T-helper 1 cell (primary cell): ENCODE results near the gene C7orf57.
"Not testable (repeated sequence)": the region's sequence is repeated elsewhere in the genome, so short reads cannot be mapped to it uniquely, and the experiment has no call there.

Source experiments
- DNase-seq, 5 donors: peaks; one replicate each; pipeline ENCODE4 v3.0.0-alpha.2; 2012 to 2020

C7orf57 gene

DNA sequence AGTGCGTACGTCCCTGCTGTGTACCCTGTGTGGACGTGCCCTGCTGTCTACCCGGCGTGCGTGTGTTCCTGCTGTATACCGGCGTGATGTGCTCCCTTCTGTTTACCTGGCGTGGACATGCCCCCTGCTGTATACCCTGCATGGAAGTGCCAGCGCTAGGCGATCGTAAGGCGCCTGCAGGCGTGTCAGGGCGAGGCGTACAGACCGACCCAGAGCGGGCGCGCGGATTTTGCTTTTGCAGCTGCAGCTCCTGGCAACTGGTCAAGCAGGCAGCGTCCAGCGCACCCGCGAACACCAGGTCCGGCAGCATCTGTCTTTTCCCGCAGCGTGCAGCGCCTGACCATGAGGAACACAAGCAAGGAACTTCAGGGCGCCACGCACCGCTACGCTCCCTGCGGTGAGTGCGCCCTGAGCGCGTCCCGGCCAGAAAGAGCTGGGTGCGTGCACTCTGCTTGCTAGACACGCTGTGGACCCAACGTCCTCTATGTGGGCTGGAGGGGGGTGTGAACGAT, 680 bp downstream of the C7orf57 start:
- DNase-seq: no peak

DNA sequence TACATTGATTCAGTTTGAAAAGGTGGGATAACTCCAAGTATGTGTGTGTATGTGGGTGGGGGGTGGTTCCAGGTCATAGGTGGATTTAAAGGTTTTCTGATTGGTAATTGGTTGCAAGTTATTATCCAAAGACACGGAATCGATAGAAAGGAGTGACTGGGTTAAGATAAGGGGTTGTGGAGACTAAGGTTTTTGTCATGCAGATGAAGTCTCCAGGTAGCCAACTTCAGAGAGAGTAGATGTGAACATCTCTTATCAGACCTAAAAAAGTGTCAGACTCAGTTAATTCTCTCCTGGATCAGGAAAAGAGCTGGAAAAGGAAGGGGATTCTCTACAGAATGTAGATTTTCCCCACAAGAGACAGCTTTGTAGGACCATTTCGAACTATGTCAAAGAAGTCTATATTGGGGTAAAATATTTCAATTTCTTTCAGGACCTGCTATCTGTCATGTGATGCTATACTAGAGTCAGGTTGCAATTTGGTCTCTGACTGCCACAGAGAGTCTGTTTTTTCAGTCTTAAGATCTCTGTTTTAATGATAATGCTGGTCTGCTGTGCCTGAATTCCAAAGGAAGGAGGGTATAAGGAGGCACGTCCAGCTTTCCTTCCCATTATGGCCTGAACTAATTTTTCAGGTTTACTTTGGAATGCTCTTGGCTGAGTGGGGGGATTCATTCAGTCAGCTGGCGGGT, 3.6 kb downstream of the C7orf57 start:
- DNase-seq: no peak

DNA sequence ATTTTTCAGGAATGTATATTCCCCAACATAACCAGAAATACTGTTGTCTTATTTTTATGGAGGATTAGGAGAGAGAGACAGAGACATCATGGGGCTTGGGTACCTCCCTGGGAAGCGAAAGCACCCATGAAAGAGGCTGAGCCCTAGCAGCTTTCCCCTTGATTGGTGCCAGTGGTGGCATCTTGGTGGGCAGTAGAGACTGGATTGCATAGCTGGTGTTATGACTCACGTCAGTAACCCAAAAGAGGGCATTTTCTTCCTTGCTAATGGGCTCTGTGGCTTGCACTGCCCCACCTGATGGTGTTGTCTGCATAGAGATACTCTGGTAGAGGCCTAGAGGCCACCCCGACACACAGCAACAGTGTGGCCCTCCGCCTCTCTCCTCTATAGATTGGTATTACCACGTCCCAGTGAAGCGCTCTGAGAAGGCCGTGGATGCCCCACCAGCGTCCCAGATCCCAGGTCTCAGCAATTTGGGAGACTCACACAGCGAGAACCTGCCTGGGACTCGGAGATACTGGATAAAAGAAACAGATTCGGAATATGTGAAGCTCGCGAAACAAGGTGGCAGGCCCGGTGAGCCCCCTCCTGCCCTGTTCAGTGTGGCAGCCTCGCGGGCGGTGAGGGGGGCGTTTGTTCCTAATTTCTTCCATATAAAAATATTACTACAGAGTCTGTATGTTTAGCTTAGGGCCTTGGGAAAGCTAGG, 5.8 kb downstream of the C7orf57 start:
- DNase-seq: no peak

DNA sequence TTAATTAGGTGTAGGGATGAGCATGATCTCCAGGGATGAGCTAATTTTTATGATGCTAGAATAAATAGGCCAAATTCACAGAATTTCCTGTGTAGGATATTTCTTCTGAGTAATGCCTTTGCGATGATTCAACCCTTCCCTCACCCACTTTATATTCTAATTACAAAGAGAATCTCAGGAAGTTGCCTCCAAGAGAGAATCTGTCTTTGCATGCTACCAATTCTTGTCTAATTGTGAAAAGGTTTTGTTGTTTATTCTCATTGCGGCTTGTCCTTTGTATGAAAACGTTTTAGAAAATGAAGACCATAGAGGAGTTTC, 6.3 kb downstream of the C7orf57 start:
- DNase-seq: no peak

DNA sequence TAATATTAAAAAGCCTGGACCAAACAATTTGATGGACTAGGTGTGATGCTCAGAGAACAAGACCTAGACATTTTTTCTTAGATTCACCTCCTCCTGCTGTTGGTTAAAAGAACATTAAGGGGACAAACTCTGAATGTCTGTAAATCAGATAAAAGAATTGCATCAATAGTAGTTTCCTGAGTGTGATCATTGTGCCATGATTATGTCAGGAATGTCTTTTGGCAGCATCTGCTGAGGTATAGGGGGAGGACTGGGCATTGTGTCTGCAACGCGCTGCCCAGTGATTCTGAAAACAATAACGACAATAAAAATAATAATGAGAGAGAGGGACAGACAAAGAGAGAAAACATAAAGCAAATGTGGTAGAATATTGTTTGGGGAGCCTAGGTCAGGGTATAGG, 6.9 kb downstream of the C7orf57 start:
- no peak for DNase-seq

DNA sequence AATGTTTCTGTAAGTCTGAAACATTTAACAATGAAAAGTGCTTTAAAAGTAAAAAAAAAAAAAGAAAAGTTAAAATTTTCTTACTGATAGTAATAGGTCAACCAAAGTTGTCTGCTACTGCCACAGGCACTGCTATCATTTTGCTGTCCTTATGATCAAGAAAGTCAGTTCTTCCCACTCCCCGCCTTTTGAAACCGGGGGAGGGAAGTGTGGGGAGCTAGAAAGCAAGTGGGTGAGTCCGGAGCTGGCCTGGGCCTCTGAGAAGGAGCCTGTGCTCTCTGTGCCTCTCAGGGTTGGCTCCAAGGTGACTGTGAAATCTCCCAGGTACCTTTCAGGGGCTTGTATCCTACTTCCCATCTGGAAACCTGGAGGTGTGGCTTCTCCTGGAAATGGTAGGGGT, 7.3 kb downstream of the C7orf57 start:
- DNase-seq: no peak

DNA sequence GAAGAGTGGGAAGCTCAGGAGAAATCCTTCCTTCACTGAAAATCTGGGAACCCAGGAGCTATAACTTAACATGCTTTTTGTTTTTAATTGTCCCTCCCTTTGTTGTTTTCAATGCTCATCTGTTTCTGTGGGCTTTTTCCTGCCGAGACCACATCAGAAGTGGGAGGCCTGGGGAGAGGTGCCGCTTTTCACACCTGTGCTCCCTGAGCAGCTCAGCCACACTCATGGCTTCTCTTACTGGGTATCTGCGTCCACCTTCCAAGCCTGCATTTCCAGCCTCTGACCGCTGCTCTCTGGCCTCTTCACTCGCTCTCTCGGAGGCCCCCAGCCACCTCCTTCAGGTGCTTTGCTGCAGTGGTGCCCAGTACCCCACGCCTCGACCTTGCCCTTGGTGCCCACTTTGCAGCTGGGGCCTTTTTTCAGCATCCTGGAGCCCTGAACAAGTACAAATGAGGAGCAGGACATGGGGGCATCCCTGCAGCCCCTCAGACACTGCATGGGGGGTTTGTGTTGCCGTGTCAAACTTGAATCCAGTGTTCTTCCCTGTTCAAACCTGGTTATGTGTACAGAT, 9.9 kb downstream of the C7orf57 start:
- DNase-seq: no peak

DNA sequence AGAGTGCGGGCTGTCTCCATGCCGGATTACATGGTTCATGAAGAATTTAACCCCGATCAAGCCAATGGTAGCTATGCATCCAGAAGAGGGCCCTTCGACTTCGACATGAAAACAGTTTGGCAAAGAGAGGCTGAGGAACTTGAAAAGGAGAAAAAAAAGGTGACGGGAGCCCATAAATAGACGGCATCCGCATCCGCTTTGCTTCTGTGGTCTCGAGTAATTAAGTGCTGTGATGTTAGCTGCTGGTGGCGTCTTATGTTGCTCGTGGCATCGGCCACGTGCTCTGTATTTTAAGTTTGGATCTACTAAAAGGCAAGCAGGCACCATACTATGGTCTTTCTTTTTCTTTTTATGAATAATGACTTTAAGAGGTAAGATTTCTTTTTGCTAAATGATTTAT, 11.1 kb downstream of the C7orf57 start:
- DNase-seq: peak in 1 of 5 donors; percentile 28

DNA sequence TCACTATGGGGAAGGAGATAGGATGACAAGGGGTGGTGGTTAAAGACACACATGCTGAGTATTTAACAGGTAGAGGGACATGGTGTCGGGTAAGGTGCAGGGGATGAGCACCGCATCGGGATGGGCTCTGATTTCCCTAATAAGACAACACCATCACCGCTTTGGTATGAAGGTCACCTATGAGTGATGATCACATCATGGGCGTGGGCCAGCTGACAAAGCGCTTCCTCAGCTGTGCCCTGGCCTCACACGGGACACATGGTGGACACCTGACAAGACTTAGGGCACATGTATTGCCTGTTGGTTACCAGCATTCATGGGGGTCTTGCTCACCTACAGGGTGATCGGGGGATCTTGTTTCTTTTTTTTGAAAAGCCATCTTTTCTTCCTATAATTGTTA, 12.8 kb downstream of the C7orf57 start:
- no peak for DNase-seq

DNA sequence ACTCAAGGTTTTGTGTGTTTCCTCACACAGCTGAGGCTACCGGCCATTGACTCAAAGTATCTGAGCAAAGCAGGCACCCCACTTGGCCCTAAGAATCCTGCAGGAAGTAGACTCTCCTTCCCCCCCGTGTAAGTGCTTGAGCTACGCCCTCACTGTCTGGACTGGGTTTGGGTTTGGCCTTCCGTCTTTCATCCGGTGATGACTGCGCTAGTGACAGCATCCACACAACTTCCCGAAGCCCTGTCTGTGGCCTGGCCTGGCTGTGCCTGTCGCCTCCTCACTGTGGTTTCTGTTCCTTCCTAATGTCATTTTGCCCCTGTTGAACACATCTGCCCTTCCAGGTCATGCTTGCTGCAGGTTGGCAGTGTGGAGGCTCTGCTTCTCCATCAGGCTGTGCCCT, 14.5 kb downstream of the C7orf57 start:
- DNase-seq: no peak

DNA sequence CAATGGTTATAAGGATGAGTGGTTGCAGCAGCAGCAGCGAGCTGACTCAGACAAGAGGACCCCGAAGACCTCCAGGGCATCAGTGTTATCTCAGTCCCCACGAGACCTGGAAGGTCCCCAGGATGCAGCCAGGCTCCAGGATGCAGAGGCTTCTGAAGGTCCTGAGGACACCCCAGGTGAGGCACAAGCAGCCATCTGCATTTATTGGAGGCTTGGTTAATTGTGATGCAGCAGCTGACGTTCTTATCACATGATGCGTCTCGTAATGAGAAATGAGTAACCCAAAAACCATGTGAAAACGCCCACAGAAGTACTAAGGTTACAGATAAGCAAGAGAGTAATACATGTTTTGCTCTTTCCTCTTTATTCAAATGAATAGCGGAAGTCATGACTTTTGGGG, 17.4 kb downstream of the C7orf57 start:
- peak in 1 of 5 donors; percentile 11 for DNase-seq

DNA sequence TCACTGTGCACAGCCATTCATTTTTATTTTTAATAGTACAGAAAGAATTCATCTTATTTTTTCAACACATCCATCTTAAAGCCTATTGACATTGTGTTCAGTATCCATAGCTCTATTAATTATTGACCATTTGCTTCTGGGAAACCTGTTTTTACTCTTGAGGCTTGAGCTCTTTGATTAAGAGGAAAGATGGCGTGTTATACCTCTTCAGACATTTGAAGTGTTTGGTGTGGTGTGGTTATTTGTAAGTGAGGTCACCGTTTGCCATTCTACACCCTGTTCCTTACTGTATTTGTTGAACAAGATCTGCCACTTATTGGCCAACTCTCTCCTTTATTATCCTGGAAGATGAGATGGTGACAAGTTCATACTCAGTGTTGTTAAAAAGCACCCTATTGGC, 18.4 kb downstream of the C7orf57 start:
- DNase-seq: no peak

DNA sequence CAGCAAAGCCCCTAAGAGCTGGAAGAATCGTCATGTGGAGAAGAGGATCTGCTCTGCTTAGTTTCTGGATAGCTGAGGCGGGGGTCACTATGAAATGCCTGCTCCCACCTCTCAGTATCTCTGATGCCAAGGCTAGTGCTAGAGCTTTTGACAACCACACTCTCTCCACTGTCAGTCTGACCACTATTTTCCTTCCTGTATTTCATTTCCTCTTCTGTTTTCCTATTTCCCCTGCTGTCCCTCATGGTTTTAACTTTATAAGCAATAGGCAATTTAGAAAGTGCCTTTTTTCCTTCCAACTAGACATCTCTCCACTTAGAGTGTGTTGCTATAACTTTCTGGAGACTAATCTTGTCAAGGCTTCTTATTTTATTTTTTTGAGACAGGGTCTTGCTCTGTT, 23.6 kb downstream of the C7orf57 start:
- DNase-seq: no peak

DNA sequence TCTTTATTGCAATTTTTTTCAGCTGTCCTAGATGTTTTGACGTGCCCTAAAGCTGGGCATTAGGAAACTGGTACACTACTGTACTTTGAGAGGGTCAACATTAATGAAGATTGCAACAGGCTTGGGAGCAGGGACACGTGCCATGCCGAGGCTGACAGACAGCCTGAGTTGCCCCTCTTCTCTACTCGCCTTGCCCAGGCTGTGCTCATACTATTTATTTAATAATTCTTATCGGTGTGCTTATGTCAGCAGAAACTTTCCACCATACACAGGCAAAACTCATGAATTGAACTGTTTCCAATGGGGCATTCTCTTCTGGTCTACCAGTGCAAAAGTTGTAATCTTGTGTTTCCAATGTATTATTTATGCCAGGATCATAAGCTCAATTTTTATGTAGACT, 24.4 kb downstream of the C7orf57 start:
- DNase-seq: no peak

DNA sequence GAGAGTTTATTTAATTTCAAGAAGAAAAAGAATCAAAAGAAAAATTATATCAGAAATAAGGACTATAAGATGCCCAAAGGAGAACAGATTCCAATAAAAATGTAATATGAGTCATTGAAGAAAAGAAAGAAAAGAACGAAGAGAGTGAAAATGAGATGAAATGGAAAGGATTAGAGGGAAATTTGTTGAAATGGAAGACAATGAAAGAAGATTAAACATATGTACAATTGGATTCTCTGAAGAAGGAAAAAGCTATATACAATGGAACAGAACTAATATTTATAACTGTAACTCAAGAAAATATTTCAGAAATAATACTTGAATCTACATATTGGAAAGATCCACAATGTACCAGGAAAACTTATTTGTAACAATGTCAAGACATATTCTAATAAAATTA, 28.6 kb downstream of the C7orf57 start:
- no peak for DNase-seq

DNA sequence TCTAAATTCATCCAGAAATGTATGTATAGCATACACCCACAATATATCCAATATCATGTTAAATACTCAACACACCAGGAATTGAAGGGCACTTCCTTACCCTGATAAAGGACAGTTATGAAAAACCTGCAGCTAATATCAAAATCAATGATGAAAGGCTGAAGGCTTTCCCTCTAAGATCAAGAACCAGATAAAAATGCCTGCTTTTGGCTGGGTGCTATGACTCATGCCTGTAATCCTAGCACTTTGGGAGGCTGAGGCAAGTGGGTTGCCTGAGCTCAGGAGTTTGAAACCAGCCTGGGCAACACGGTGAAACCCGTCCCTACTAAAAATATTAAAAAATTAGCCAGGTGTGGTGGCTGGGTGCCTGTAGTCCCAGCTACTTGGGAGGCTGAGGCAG, 32.1 kb downstream of the C7orf57 start:
- DNase-seq: no peak

DNA sequence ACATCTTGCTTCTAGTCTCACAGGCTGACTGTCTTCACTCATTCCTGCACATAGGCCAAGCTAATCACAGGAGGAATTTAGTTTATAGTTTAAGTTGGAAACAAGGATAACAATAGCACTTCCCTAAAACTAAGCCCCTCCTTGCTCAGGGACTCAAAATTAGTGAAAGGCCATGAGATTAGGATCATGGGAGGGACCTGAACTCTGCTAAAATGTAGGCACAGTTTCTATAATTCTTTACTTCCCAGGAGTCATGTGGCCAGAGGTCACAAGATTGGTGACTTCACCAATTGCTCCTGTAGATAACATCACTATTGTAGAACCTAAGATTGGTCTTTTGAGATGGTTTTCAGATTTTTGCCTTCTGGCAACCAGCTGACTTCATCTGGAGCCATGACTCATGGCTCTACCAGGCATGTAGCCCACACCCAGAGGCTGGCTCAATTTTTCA, 38.9 kb downstream of the C7orf57 start:
- no peak for DNase-seq

DNA sequence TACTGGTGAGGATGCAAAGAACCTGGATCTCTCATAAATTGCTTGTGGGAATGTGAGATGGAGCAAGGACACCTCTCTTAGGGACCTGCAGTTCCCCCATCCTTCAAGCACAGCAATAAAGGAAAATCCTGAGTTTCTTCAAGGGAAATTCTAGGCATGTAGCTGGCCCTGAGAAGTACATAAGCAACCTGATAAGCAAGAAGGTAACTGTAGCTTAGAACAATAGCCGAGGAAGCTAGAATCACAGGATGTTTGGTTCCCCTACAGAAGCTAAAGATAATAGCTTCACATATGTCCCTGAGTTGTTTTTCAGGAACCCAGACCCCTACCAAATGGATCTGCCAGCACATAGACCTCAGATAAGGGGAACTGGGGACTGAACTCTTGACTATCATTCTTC, 42.1 kb downstream of the C7orf57 start:
- no peak for DNase-seq

DNA sequence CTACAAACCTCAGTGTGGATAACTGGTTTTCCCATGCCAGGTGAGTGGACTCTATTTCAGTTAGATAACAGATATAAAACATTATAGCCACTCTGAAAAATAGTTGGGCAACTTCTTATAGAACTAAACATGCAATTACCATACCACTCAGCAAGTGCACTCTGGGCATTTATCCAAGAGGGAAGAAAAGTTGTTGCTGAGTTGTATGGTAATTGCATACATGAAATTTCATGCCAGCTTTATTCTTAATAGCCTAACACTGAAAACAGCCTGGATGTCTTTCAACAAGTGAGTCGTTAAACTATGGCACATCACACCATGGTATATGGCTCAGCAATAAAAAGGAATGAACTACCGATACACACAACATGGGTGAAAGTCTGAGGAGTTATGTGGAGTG, 43.1 kb downstream of the C7orf57 start:
- no peak for DNase-seq

DNA sequence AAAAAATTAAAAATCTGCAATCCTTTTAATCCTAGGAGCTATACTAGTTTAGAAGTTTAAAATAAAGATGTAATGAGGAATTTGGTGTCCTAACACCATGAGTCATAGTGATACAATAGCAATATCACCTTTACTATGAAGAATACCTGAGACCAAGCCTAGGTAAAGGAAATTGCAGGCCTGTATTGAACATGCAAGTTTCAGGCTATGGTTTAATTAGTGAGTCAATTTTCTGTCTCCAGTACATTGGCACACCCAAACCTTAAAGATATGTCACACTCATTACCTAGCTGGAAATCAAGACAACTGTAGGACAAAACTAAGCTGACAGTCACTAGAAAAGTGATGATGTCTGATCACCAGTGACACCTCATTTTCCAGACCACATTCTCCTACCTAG, 47.0 kb downstream of the C7orf57 start:
- not testable (repeated sequence) for DNase-seq

DNA sequence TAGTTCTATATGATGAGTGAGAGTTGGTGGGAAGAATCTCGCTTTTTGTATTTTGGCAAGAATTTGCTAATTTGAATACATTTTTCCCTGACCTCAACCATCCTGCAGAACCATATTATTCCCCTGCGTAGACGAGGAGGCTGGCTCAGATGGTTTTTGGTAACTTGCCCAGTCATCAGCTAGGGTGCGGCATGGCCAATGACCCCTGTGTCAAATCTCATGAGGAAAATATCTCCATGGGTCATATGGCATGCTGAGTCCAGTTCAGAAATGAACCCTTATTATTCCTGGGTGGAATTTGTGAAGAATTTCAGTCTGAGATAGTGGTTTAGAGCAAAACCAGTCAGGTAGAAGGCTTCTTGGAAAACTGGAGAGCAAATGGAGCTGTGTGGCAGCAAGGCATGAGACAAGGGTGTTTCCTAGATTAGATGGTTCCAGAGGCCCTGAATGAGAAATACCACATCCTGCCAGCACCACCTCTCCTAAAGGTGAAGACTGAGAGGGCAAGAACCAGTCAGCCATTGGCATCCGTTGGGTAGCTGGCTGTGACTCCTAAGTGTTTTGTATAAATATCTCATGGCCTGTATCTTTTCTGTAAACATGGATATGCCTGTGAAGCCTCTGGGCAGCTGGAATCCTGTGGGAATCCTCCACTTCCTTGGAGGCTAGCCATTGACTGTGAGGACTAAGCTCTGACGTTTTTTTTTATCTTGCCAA, 47.9 kb downstream of the C7orf57 start:
- DNase-seq: peak in 1 of 5 donors; percentile 68

DNA sequence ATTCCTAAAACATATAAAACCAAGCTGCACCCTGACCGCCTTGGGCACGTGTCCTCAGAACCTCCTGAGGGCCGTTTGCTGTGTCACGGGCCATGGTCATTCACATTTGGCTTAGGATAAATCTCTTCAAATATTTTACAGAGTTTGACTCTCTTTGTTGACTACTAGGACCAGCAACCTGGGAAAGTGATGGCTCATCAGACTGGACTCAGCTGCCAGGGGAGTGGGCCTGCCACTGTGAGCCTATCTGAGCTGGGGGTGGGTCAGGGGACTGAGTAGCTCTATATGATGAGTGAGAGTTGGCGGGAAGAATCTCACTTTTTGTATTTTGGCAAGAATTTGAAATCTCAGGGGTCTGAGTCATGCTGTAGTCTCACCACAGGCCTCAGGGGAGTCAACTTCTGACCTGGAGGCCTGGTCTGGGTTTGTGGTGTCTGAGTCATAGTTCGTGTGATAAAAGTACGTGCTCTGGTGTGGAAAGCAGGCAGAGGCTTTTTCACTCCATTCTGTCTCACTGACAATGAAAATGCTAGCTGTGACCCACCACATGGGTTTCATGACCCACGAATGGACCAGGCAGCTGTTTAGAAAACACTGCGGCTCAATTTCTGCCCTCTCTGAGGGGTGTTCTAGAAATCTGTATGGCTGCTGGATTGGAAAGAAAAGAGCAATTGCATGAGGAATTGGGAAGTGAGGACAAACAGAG, 49.5 kb downstream of the C7orf57 start:
- DNase-seq: peak in 3 of 5 donors; percentile 46 to 88 (median 57)

DNA sequence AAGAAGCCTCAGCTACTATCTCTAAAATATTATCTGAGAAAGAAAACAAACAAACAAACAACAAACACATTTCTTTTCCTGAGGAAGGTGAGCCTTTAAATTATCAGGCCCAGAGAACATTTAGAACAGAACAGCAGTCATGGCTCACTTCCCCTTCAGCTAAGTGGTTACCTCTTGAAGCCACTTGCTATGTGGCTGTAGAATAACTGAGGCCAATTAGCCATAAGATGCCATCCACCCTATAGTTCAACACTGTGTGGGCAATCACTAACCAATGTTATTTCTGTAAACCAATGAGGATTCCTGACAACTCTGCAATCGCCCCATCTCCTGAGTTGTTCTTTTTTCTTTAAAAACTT, 50.1 kb downstream of the C7orf57 start:
- no peak for DNase-seq
